ENCODE measurements around the gene CAAP1.
A peak's percentile ranks its signal among the peaks of the same experiment; 100 is the strongest.
"Not testable (repeated sequence)": the region's sequence is repeated elsewhere in the genome, so short reads cannot be mapped to it uniquely, and the experiment has no call there.

Gene CAAP1

GRCh38 chr9:26892251-26893029 lies at the start of gene CAAP1:
Gene CAAP1 (minus strand): TSS chr9:26892802. CDS start chr9:26892715, 87 bp downstream.
- peak; percentile 91 for DNase-seq

GRCh38 chr9:26940779-26941178 lies 48.2 kb upstream of the CAAP1 start:
- DNase-seq, result no peak

- no peak for DNase-seq
Observed at GRCh38 chr9:26939955-26940711, 47.5 kb upstream of the CAAP1 start.

GRCh38 chr9:26937816-26938371 lies 45.3 kb upstream of the CAAP1 start:
- DNase-seq, result no peak

- no peak for DNase-seq
Observed at GRCh38 chr9:26935847-26936246, 43.2 kb upstream of the CAAP1 start.

DNA sequence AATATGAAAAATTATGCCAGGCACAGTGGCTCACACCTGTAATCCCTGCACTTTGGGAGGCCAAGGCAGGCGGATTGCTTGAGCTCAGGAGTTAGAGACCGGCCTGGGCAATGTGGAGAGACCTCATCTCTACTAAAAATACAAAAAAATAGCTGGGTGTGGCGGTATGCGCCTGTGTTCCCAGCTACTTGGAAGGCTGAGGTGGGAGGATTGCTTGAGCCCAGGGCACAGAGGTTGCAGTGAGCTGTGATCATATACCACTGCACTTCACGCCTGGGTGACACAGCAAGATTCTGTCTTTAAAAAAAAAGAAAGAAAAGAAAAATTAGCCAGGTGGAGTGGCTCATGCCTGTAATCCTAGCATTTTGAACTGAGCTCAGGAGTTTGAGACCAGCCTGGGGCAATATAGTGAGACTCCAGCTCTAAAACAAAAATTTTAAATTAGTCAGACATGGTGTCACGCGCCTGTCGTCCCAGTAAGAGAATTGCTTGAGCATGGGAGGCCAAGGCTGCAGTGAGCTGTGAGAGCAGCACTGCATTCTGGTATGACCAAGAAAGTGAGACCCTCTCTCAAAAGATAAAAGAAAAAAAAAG lies 36.4 kb upstream of the CAAP1 start:
- DNase-seq, result no peak

- no peak for DNase-seq
Observed at GRCh38 chr9:26925609-26926008, 33.0 kb upstream of the CAAP1 start.

GRCh38 chr9:26919698-26920097 lies 27.1 kb upstream of the CAAP1 start:
- no peak for DNase-seq

- DNase-seq, result no peak
Observed at GRCh38 chr9:26913138-26913668, 20.6 kb upstream of the CAAP1 start.

GRCh38 chr9:26904671-26905070 lies 12.1 kb upstream of the CAAP1 start:
- no peak for DNase-seq

GRCh38 chr9:26904070-26904469 lies 11.5 kb upstream of the CAAP1 start:
- no peak for DNase-seq

DNA sequence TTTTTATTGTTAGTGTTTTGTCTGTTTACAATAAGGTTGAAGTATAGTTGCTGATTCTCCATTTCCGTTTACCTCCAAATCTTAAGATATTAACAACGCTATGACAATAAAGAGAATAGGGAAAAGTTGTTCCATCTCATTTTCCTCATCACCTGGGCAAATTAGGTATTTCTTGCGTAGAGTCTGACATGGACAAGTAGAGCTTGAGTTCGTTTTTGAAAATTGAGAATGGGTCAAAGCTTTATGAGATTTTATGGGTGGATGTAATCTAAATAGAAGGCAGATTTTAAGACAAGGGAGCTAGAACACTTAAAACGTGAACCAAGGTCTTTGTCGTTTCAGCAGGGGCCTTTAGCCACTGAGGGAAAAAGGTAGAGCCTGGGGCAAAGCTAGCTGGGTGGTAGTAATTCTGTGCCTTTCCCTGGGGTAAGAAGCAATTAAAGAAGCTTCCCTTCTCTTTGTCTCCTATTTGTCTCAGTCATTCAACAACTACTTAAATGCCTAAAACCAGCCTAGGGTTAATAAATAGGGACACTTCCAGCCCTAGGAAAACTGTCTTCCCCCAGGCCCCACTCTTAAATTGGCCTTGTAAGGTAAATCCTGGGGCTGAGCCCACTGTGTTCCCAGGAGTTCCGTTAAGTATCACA lies 551 bp upstream of the CAAP1 start:
- peak; percentile 36 for DNase-seq

- no peak for DNase-seq
Observed at GRCh38 chr9:26891726-26892125, 876 bp downstream of the CAAP1 start.

DNA sequence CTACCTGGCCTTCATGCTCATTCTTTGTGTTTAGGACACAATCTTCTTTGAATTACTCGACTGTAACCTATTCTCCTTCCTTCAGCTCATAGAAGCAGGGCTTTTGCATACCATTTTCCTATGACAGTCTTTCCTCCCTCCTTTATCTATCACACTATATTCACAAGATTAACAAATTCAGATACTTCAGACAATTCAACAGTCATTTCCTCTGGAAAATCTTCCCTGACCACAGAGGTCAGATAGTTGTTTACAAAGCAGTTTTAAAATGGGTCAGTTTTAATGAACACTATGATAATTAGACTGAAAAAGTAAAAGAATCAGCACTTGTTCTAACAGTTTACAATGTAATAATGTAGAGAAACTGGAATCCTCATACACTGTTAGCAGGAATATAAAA lies 4.3 kb downstream of the CAAP1 start:
- DNase-seq, result no peak

DNA sequence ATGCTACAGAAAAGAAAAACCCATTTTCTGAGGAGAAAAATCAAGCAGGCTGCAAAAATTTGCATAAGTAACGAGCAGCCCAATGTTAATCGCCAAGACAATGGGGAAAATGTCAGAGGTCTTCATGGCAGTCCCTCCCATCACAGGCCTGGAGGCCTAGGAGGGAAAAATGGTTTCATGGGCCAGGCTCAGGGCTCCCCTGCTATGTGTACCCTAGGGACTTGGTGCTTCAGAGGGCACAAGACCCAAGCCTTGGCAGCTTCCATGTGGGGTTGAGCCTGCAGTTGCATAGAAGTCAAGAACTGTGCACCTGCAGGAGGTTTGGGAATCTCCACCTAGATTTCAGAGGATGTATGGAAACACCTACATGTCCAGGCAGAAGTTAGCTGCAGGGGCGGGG lies 10.4 kb downstream of the CAAP1 start:
- no peak for DNase-seq

- no peak for DNase-seq
Observed at GRCh38 chr9:26880262-26880661, 12.3 kb downstream of the CAAP1 start.

GRCh38 chr9:26875155-26875554 lies 17.4 kb downstream of the CAAP1 start:
- not testable (repeated sequence) for DNase-seq

- no peak for DNase-seq
Observed at GRCh38 chr9:26870292-26870691, 22.3 kb downstream of the CAAP1 start.

GRCh38 chr9:26863074-26863473 lies 29.5 kb downstream of the CAAP1 start:
- no peak for DNase-seq

DNA sequence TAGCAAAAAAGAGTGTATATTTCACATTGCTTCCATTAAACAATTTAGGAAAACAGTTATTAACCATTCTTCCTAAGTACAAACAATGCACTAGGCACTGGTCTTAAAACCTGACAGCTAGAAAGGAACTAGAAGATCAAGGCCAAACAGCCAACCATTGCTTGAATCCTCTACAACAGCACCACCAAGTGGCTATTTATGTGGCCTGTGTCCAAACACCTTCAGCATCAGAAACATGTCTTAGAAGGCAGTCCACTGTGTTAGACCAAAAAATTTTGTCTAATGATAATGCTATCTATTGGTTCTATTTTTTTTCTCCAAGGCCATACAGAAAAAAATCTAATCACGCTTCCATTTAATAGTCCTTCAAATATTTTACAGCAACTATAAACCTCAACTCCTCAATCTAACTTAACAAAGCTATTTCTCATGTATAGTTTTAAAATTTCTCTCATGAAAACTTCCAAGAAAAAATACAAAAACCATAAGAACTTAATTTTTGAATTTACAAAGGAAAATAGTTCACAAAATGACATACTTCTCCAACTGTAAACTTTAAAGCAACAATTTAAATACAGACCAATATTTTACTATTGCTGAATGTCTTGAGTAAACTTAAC lies 36.1 kb downstream of the CAAP1 start:
- peak; percentile 65 for DNase-seq

DNA sequence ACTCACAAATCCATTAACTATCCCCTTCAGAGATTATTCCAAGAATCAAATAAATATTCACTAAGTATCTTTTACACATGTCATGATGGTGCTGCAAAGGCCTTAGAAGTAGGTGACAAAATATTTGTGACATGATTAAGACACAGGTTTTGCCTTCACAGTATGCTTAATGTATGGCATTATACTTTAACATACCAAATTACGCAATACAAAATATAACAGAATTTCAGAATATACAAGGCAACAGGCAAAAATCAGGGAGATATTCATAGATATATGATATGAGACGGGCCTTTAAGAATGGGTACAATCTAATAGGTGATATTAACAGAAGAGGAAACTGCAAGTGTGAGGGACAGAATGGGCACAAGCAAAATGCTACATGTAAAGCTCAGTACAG lies 41.6 kb downstream of the CAAP1 start:
- no peak for DNase-seq

- no peak for DNase-seq
Observed at GRCh38 chr9:26833792-26834191, 58.8 kb downstream of the CAAP1 start.
